HEK293 (cell line): Measurements from ENCODE around the gene CPNE5.

ENCODE experiments used
- BCL11A ChIP-seq: fragments of 450-650 bp; formaldehyde crosslinking; IDR thresholded peaks from 2 replicates; pipeline ENCODE4 v1.5.1; 2016; ENCODE audit warnings: low read depth, missing biosample characterization, missing genetic modification characterization
- HOXA7 ChIP-seq: sonication (generic); formaldehyde crosslinking; IDR thresholded peaks from 2 replicates; pipeline ENCODE4 v1.8.1; 2022; ENCODE audit warnings: missing genetic modification reagents, borderline replicate concordance
- SP2 ChIP-seq: fragments of 450-650 bp; formaldehyde crosslinking; IDR thresholded peaks from 2 replicates; pipeline ENCODE4 v1.5.1; 2016; ENCODE audit warnings: missing biosample characterization, missing genetic modification characterization
- TCF7L2 ChIP-seq: IDR thresholded peaks from 2 replicates; pipeline ENCODE4 v1.6.1; 2011; ENCODE audit warnings: low read depth, mild to moderate bottlenecking, inconsistent platforms, low read length, moderate library complexity, borderline replicate concordance
- WT1 ChIP-seq: fragments of 450-650 bp; formaldehyde crosslinking; IDR thresholded peaks from 2 replicates; pipeline ENCODE4 v1.5.1; 2016; ENCODE audit warnings: missing biosample characterization, missing genetic modification characterization
- ZBTB8A ChIP-seq: fragments of 450-650 bp; formaldehyde crosslinking; IDR thresholded peaks from 2 replicates; pipeline ENCODE4 v1.5.1; 2016; ENCODE audit warnings: missing biosample characterization, missing genetic modification characterization
- ZNF112 ChIP-seq: fragments of 450-650 bp; formaldehyde crosslinking; IDR thresholded peaks from 2 replicates; pipeline ENCODE4 v1.5.0; 2017; ENCODE audit warnings: missing biosample characterization, missing genetic modification characterization
- ZNF24 ChIP-seq: fragments of 450-650 bp; formaldehyde crosslinking; IDR thresholded peaks from 2 replicates; pipeline ENCODE4 v1.5.1; 2016; ENCODE audit warnings: missing biosample characterization, missing genetic modification characterization
- ZNF274 ChIP-seq, 2 experiments: fragments of 200-500 bp in 1 of 2; fragments of 450-650 bp in 1 of 2; sonication (Bioruptor generic) in 1 of 2; formaldehyde crosslinking in 1 of 2; IDR thresholded peaks; 2 replicates each; pipeline versions ENCODE4 v1.5.1 to v1.6.1; 2014 to 2016; ENCODE audit warnings: borderline replicate concordance in 1 of 2, inconsistent platforms in 1 of 2, low read length in 1 of 2, missing biosample characterization in 1 of 2, missing genetic modification characterization in 1 of 2
- ZNF549 ChIP-seq: fragments of 450-650 bp; IDR thresholded peaks from 2 replicates; pipeline ENCODE4 v1.5.1; 2018; ENCODE audit warnings: missing biosample characterization, missing genetic modification characterization, mild to moderate bottlenecking, inconsistent platforms, moderate library complexity
- ZNF555 ChIP-seq: fragments of 450-650 bp; formaldehyde crosslinking; conservative IDR thresholded peaks from 2 replicates; pipeline ENCODE4 v1.5.1; 2017; ENCODE audit warnings: missing biosample characterization, mild to moderate bottlenecking, missing genetic modification characterization, inconsistent platforms
- TF ChIP-seq, protein P1 (sequence below): fragments of 450-650 bp; formaldehyde crosslinking; IDR thresholded peaks from 2 replicates; pipeline ENCODE4 v1.5.1; 2016; ENCODE audit warnings: missing biosample characterization, missing genetic modification characterization
- TF ChIP-seq, protein P2 (sequence below): fragments of 450-650 bp; formaldehyde crosslinking; IDR thresholded peaks from 2 replicates; pipeline ENCODE4 v1.5.1; 2016; ENCODE audit warnings: missing biosample characterization, missing genetic modification characterization, low read depth
- TF ChIP-seq, protein P3 (sequence below): fragments of 450-650 bp; IDR thresholded peaks from 2 replicates; pipeline ENCODE4 v1.5.1; 2018; ENCODE audit warnings: missing biosample characterization, mild to moderate bottlenecking, missing genetic modification characterization

DNA sequence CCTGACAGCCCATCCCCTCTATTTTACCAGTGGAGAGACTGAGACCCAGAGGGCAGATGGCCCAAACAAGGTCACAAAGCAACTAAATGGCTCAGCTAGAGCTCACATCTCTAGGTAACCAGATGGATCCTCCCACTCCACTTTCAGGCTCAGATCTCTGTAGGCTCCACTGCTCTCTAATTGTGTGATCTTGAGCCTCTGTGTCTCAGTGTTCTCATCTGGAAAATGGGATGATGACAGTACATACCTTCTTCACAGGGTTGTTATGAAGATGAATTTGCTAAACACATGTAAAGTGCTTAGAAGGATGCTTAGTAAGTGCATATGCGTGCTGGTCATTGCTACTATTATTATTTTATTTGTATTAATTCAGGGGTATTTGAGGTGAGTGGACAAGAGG, 101.1 kb downstream of the CPNE5 start:
- TF ChIP-seq ZNF24 (tag by site-specific recombination) = no peak
- TF ChIP-seq, protein P1, sequence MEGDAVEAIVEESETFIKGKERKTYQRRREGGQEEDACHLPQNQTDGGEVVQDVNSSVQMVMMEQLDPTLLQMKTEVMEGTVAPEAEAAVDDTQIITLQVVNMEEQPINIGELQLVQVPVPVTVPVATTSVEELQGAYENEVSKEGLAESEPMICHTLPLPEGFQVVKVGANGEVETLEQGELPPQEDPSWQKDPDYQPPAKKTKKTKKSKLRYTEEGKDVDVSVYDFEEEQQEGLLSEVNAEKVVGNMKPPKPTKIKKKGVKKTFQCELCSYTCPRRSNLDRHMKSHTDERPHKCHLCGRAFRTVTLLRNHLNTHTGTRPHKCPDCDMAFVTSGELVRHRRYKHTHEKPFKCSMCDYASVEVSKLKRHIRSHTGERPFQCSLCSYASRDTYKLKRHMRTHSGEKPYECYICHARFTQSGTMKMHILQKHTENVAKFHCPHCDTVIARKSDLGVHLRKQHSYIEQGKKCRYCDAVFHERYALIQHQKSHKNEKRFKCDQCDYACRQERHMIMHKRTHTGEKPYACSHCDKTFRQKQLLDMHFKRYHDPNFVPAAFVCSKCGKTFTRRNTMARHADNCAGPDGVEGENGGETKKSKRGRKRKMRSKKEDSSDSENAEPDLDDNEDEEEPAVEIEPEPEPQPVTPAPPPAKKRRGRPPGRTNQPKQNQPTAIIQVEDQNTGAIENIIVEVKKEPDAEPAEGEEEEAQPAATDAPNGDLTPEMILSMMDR (tag by site-specific recombination) = no peak
- TF ChIP-seq BCL11A (tag by site-specific recombination) = no peak
- TF ChIP-seq SP2 (tag by site-specific recombination) = no peak
- no peak for TF ChIP-seq ZNF274 (IDR thresholded peaks at IDR 0.05; ENCODE audit: low read length)
- TF ChIP-seq ZNF274 (tag by site-specific recombination; IDR thresholded peaks at IDR 0.05; ENCODE audit: borderline replicate concordance) = no peak
- no peak for TF ChIP-seq ZNF555 (tag by site-specific recombination)
- TF ChIP-seq ZNF112 (tag by site-specific recombination) = no peak
- TF ChIP-seq, protein P2, sequence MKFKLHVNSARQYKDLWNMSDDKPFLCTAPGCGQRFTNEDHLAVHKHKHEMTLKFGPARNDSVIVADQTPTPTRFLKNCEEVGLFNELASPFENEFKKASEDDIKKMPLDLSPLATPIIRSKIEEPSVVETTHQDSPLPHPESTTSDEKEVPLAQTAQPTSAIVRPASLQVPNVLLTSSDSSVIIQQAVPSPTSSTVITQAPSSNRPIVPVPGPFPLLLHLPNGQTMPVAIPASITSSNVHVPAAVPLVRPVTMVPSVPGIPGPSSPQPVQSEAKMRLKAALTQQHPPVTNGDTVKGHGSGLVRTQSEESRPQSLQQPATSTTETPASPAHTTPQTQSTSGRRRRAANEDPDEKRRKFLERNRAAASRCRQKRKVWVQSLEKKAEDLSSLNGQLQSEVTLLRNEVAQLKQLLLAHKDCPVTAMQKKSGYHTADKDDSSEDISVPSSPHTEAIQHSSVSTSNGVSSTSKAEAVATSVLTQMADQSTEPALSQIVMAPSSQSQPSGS = no peak
- TF ChIP-seq HOXA7 (CRISPR knock-in tag) = no peak
- TF ChIP-seq TCF7L2 = no peak
- TF ChIP-seq WT1 (tag by site-specific recombination) = no peak
- TF ChIP-seq, protein P3, sequence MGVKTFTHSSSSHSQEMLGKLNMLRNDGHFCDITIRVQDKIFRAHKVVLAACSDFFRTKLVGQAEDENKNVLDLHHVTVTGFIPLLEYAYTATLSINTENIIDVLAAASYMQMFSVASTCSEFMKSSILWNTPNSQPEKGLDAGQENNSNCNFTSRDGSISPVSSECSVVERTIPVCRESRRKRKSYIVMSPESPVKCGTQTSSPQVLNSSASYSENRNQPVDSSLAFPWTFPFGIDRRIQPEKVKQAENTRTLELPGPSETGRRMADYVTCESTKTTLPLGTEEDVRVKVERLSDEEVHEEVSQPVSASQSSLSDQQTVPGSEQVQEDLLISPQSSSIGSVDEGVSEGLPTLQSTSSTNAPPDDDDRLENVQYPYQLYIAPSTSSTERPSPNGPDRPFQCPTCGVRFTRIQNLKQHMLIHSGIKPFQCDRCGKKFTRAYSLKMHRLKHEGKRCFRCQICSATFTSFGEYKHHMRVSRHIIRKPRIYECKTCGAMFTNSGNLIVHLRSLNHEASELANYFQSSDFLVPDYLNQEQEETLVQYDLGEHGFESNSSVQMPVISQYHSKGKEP (tag by site-specific recombination) = no peak
- no peak for TF ChIP-seq ZNF549 (tag by site-specific recombination)
- no peak for TF ChIP-seq ZBTB8A (tag by site-specific recombination)
